Measurements from ENCODE around the gene C8A.
A peak's percentile ranks its signal among the peaks of the same experiment; 100 is the strongest.

The C8A gene

GRCh38 chr1:56938646-56939045 lies 84.0 kb downstream of the C8A start:
- no peak overlapping the region for H3K27ac ChIP-seq (ENCODE audit: low read depth, low read length, severe bottlenecking)
- H3K36me3 ChIP-seq (ENCODE audit: control insufficient read depth, insufficient read depth, low read length), result no peaks in the 10 kb centered on the region

GRCh38 chr1:56939209-56939608 lies 84.6 kb downstream of the C8A start:
- H3K27ac ChIP-seq (ENCODE audit: low read depth, low read length, severe bottlenecking), result no peak overlapping the region
- H3K4me1 ChIP-seq (ENCODE audit: control insufficient read depth, insufficient read depth, low read length, poor library complexity, severe bottlenecking), result peaks cover 4% of the 10 kb centered on the region
- H3K36me3 ChIP-seq (ENCODE audit: control insufficient read depth, insufficient read depth, low read length), result no peaks in the 10 kb centered on the region
- 57 to 79% methylated on average over 1 to 2 of the region's 2 CpGs for WGBS, 2 experiments (ENCODE audit: insufficient coverage in 2 of 2)
- no peak overlapping the region for H3K4me3 ChIP-seq (ENCODE audit: extremely low read depth, insufficient read depth, low read length, poor library complexity, severe bottlenecking)
- H3K9me3 ChIP-seq (ENCODE audit: control insufficient read depth, low read length), result no peaks in the 10 kb centered on the region

More at GRCh38 chr1:56938646-56939045, 84.0 kb downstream of the C8A start:
- no peaks in the 10 kb centered on the region for H3K9me3 ChIP-seq (ENCODE audit: control insufficient read depth, low read length)
- no peak overlapping the region for H3K4me3 ChIP-seq (ENCODE audit: extremely low read depth, insufficient read depth, low read length, poor library complexity, severe bottlenecking)
- WGBS, 2 experiments (ENCODE audit: insufficient coverage in 2 of 2), result no CpG with 5 or more reads among the region's 2 CpGs
- peaks cover 4% of the 10 kb centered on the region for H3K4me1 ChIP-seq (ENCODE audit: control insufficient read depth, insufficient read depth, low read length, poor library complexity, severe bottlenecking)

GRCh38 chr1:56940039-56940438 lies 85.4 kb downstream of the C8A start:
- H3K9me3 ChIP-seq (ENCODE audit: control insufficient read depth, low read length), result no peaks in the 10 kb centered on the region
- no peaks in the 10 kb centered on the region for H3K4me1 ChIP-seq (ENCODE audit: control insufficient read depth, insufficient read depth, low read length, poor library complexity, severe bottlenecking)
- no peak overlapping the region for H3K27ac ChIP-seq (ENCODE audit: low read depth, low read length, severe bottlenecking)
- WGBS, 2 experiments (ENCODE audit: insufficient coverage in 2 of 2), result no CpG with 5 or more reads among the region's 1 CpG
- H3K4me3 ChIP-seq (ENCODE audit: extremely low read depth, insufficient read depth, low read length, poor library complexity, severe bottlenecking), result no peak overlapping the region
- no peaks in the 10 kb centered on the region for H3K36me3 ChIP-seq (ENCODE audit: control insufficient read depth, insufficient read depth, low read length)

- Histone ChIP-seq H3K27ac (ENCODE audit: low read depth, low read length, severe bottlenecking) (no peak overlapping the region), H3K36me3 (ENCODE audit: control insufficient read depth, insufficient read depth, low read length) (no peaks in the 10 kb centered on the region), H3K4me1 (ENCODE audit: control insufficient read depth, insufficient read depth, low read length, poor library complexity, severe bottlenecking) (no peaks in the 10 kb centered on the region), H3K9me3 (ENCODE audit: control insufficient read depth, low read length) (no peaks in the 10 kb centered on the region), H3K4me3 (ENCODE audit: extremely low read depth, insufficient read depth, low read length, poor library complexity, severe bottlenecking) (no peak overlapping the region)
- 83 to 86% methylated on average over 1 of the region's 1 CpG for WGBS, 2 experiments (ENCODE audit: insufficient coverage in 2 of 2)
Observed at GRCh38 chr1:56948403-56949023, 93.9 kb downstream of the C8A start.

- 90 to 97% methylated on average over 5 to 6 of the region's 8 CpGs for WGBS, 2 experiments (ENCODE audit: insufficient coverage in 2 of 2)
- H3K27ac ChIP-seq (ENCODE audit: low read depth, low read length, severe bottlenecking), result no peak overlapping the region
- H3K4me3 ChIP-seq (ENCODE audit: extremely low read depth, insufficient read depth, low read length, poor library complexity, severe bottlenecking), result no peak overlapping the region
- no peaks in the 10 kb centered on the region for H3K9me3 ChIP-seq (ENCODE audit: control insufficient read depth, low read length)
- no peaks in the 10 kb centered on the region for H3K36me3 ChIP-seq (ENCODE audit: control insufficient read depth, insufficient read depth, low read length)
- peaks cover 1% of the 10 kb centered on the region for H3K4me1 ChIP-seq (ENCODE audit: control insufficient read depth, insufficient read depth, low read length, poor library complexity, severe bottlenecking)
Observed at GRCh38 chr1:56952501-56952900, 97.9 kb downstream of the C8A start.

- no peak overlapping the region for H3K27ac ChIP-seq (ENCODE audit: low read depth, low read length, severe bottlenecking)
- H3K4me3 ChIP-seq (ENCODE audit: extremely low read depth, insufficient read depth, low read length, poor library complexity, severe bottlenecking), result no peak overlapping the region
- no peaks in the 10 kb centered on the region for H3K36me3 ChIP-seq (ENCODE audit: control insufficient read depth, insufficient read depth, low read length)
- no peaks in the 10 kb centered on the region for H3K9me3 ChIP-seq (ENCODE audit: control insufficient read depth, low read length)
- peaks cover 8% of the 10 kb centered on the region for H3K4me1 ChIP-seq (ENCODE audit: control insufficient read depth, insufficient read depth, low read length, poor library complexity, severe bottlenecking)
- 66 to 100% methylated on average over 2 to 4 of the region's 5 CpGs for WGBS, 2 experiments (ENCODE audit: insufficient coverage in 2 of 2)
Observed at GRCh38 chr1:56953386-56953785, 98.8 kb downstream of the C8A start.

GRCh38 chr1:56954664-56955063 lies 100.1 kb downstream of the C8A start:
- WGBS, 2 experiments (ENCODE audit: insufficient coverage in 2 of 2), result 100% methylated on average over 1 of the region's 1 CpG
- Histone ChIP-seq H3K4me3 (ENCODE audit: extremely low read depth, insufficient read depth, low read length, poor library complexity, severe bottlenecking) (no peak overlapping the region), H3K27ac (ENCODE audit: low read depth, low read length, severe bottlenecking) (no peak overlapping the region), H3K4me1 (ENCODE audit: control insufficient read depth, insufficient read depth, low read length, poor library complexity, severe bottlenecking) (peaks cover 15% of the 10 kb centered on the region), H3K36me3 (ENCODE audit: control insufficient read depth, insufficient read depth, low read length) (no peaks in the 10 kb centered on the region), H3K9me3 (ENCODE audit: control insufficient read depth, low read length) (no peaks in the 10 kb centered on the region)

GRCh38 chr1:56957931-56958330 lies 103.3 kb downstream of the C8A start:
- peaks cover 15% of the 10 kb centered on the region for H3K4me1 ChIP-seq (ENCODE audit: control insufficient read depth, insufficient read depth, low read length, poor library complexity, severe bottlenecking)
- H3K9me3 ChIP-seq (ENCODE audit: control insufficient read depth, low read length), result no peaks in the 10 kb centered on the region
- no peaks in the 10 kb centered on the region for H3K36me3 ChIP-seq (ENCODE audit: control insufficient read depth, insufficient read depth, low read length)
- H3K27ac ChIP-seq (ENCODE audit: low read depth, low read length, severe bottlenecking), result peak overlapping the region; percentile 48
- 85 to 86% methylated on average over 2 of the region's 3 CpGs for WGBS, 2 experiments (ENCODE audit: insufficient coverage in 2 of 2)
- H3K4me3 ChIP-seq (ENCODE audit: extremely low read depth, insufficient read depth, low read length, poor library complexity, severe bottlenecking), result no peak overlapping the region

GRCh38 chr1:56958526-56958925 lies 103.9 kb downstream of the C8A start:
- Histone ChIP-seq H3K27ac (ENCODE audit: low read depth, low read length, severe bottlenecking) (peak overlapping the region; percentile 54), H3K4me1 (ENCODE audit: control insufficient read depth, insufficient read depth, low read length, poor library complexity, severe bottlenecking) (peaks cover 15% of the 10 kb centered on the region), H3K9me3 (ENCODE audit: control insufficient read depth, low read length) (no peaks in the 10 kb centered on the region), H3K4me3 (ENCODE audit: extremely low read depth, insufficient read depth, low read length, poor library complexity, severe bottlenecking) (no peak overlapping the region), H3K36me3 (ENCODE audit: control insufficient read depth, insufficient read depth, low read length) (no peaks in the 10 kb centered on the region)
- 45 to 79% methylated on average over 2 of the region's 2 CpGs for WGBS, 2 experiments (ENCODE audit: insufficient coverage in 2 of 2)

- Histone ChIP-seq H3K27ac (ENCODE audit: low read depth, low read length, severe bottlenecking) (no peak overlapping the region), H3K4me3 (ENCODE audit: extremely low read depth, insufficient read depth, low read length, poor library complexity, severe bottlenecking) (no peak overlapping the region), H3K4me1 (ENCODE audit: control insufficient read depth, insufficient read depth, low read length, poor library complexity, severe bottlenecking) (peaks cover 15% of the 10 kb centered on the region), H3K36me3 (ENCODE audit: control insufficient read depth, insufficient read depth, low read length) (no peaks in the 10 kb centered on the region), H3K9me3 (ENCODE audit: control insufficient read depth, low read length) (no peaks in the 10 kb centered on the region)
- 91 to 97% methylated on average over 6 to 9 of the region's 10 CpGs for WGBS, 2 experiments (ENCODE audit: insufficient coverage in 2 of 2)
Observed at GRCh38 chr1:56961426-56961825, 106.8 kb downstream of the C8A start.

- 90 to 95% methylated on average over 1 to 2 of the region's 4 CpGs for WGBS, 2 experiments (ENCODE audit: insufficient coverage in 2 of 2)
- no peaks in the 10 kb centered on the region for H3K36me3 ChIP-seq (ENCODE audit: control insufficient read depth, insufficient read depth, low read length)
- H3K4me3 ChIP-seq (ENCODE audit: extremely low read depth, insufficient read depth, low read length, poor library complexity, severe bottlenecking), result no peak overlapping the region
- no peak overlapping the region for H3K27ac ChIP-seq (ENCODE audit: low read depth, low read length, severe bottlenecking)
- peaks cover 4% of the 10 kb centered on the region for H3K4me1 ChIP-seq (ENCODE audit: control insufficient read depth, insufficient read depth, low read length, poor library complexity, severe bottlenecking)
- H3K9me3 ChIP-seq (ENCODE audit: control insufficient read depth, low read length), result no peaks in the 10 kb centered on the region
Observed at GRCh38 chr1:56963667-56964066, 109.1 kb downstream of the C8A start.

All from mesodermal cell (in vitro differentiated cells).